Esophagus squamous epithelium (tissue), 5 donors: ENCODE results near the gene MBD5. TPM values are rescaled to one million over a fixed set of nuclear protein-coding genes. Genes with fewer than 3 reads are reported as not detected.

Experiments used
- DNase-seq: peaks from one replicate; lab custom pipeline; 2025; lab: John Stamatoyannopoulos, UW
- H3K27ac ChIP-seq, 4 donors: fragments of 200-600 bp; sonication (generic); one replicate each; pipeline ENCODE4 v1.5.1; 2016 to 2019; ENCODE audit warnings: mild to moderate bottlenecking in 1 of 4
- H3K27me3 ChIP-seq, 4 donors: fragments of 200-600 bp; sonication (generic); 1 replicate in 3 of 4; 2 replicates in 1 of 4; pipeline versions ENCODE4 v1.5.1 to v1.6.0; 2017 to 2021; ENCODE audit warnings: antibody characterized with exemption in 1 of 4
- H3K36me3 ChIP-seq, 3 donors: fragments of 200-600 bp; sonication (generic); one replicate each; pipeline ENCODE4 v1.5.1; 2016 to 2019
- H3K4me1 ChIP-seq, 3 donors: fragments of 200-600 bp; sonication (generic); one replicate each; pipeline ENCODE4 v1.5.1; 2017 to 2019
- H3K4me3 ChIP-seq, 4 donors: fragments of 200-600 bp; sonication (generic); 1 replicate in 3 of 4; 2 replicates in 1 of 4; pipeline ENCODE4 v1.5.1; 2016 to 2019; ENCODE audit warnings: mild to moderate bottlenecking in 2 of 4, moderate library complexity in 1 of 4
- H3K9me3 ChIP-seq, 3 donors: fragments of 200-600 bp; sonication (generic); one replicate each; pipeline ENCODE4 v1.5.1; 2016 to 2019
- CTCF ChIP-seq, 6 experiments: fragments of 450-650 bp in 4 of 6; fragments of 200-600 bp in 2 of 6; sonication (generic) in 2 of 6; IDR thresholded peaks; one replicate each; pipeline ENCODE4 v1.5.1; 2016 to 2019; ENCODE audit warnings: antibody characterized with exemption in 6 of 6, mild to moderate bottlenecking in 4 of 6, moderate library complexity in 4 of 6
- POLR2A ChIP-seq, 4 donors: fragments of 450-650 bp; IDR thresholded peaks; one replicate each; pipeline ENCODE4 v1.6.1; 2017; ENCODE audit warnings: antibody characterized with exemption in 4 of 4, mild to moderate bottlenecking in 4 of 4, moderate library complexity in 3 of 4
- WGBS, 2 donors: methylation state at CpG; one replicate each; pipeline ENCODE4 v1.1.5; 2018; 5-methylcytosine and 5-hydroxymethylcytosine counted together
- intact Hi-C: fragments of 100-400 bp; cut with DNase I; formaldehyde crosslinking; loops from one replicate; pipeline ENCODE4 v1.15.0; 2022
- total RNA-seq, 4 donors: library from RNA; depleted of rRNA; stranded (reverse); fragments of >200 nt; gene quantifications; one replicate each; pipeline ENCODE4 v1.1.0, GENCODE V29; 2016
- donor health status: DM: yes; HTN: yes; CAD: no.

MBD5 gene
- total RNA-seq, 4 donors from 2014 or later, result 11.8 to 23.8 (median 14.0) TPM

GRCh38 chr2:148375214-148375613, 354.3 kb downstream of the MBD5 start:
- no peaks in the 10 kb centered on the region for H3K27me3 ChIP-seq
- H3K27ac ChIP-seq, result no peak overlapping the region
- TF ChIP-seq POLR2A (IDR thresholded peaks at IDR 0.05), result no peak
- TF ChIP-seq CTCF (IDR thresholded peaks at IDR 0.05), result no peak
- H3K36me3 ChIP-seq, result no peaks in the 10 kb centered on the region
- intact Hi-C loops, result no loop called here
- no peaks in the 10 kb centered on the region for H3K9me3 ChIP-seq
- no peak for DNase-seq
- no peaks in the 10 kb centered on the region for H3K4me1 ChIP-seq
- WGBS, 2 donors, result 50 to 68% methylated on average over 3 of the region's 3 CpGs
- H3K4me3 ChIP-seq, result no peak overlapping the region

GRCh38 chr2:148391324-148391723, 370.4 kb downstream of the MBD5 start:
- DNase-seq, result no peak
- TF ChIP-seq CTCF (IDR thresholded peaks at IDR 0.05) (no peak), POLR2A (IDR thresholded peaks at IDR 0.05) (no peak)
- no peak overlapping the region for H3K27ac ChIP-seq
- 76 to 87% methylated on average over 1 of the region's 1 CpG for WGBS, 2 donors
- intact Hi-C loops, result no loop called here
- no peaks in the 10 kb centered on the region for H3K4me1 ChIP-seq
- no peaks in the 10 kb centered on the region for H3K9me3 ChIP-seq
- no peaks in the 10 kb centered on the region for H3K36me3 ChIP-seq
- no peak overlapping the region for H3K4me3 ChIP-seq
- H3K27me3 ChIP-seq, result no peaks in the 10 kb centered on the region

- no peak for DNase-seq
- TF ChIP-seq POLR2A (IDR thresholded peaks at IDR 0.05), result no peak
- Histone ChIP-seq H3K27ac (no peak overlapping the region), H3K4me3 (no peak overlapping the region), H3K27me3 (no peaks in the 10 kb centered on the region), H3K9me3 (no peaks in the 10 kb centered on the region), H3K36me3 (no peaks in the 10 kb centered on the region), H3K4me1 (no peaks in the 10 kb centered on the region)
- WGBS, 2 donors, result 89 to 94% methylated on average over 1 of the region's 1 CpG
- intact Hi-C loops, result no loop called here
These were observed 381.9 kb downstream of the MBD5 start for GRCh38 chr2:148402786-148403185.

GRCh38 chr2:148410899-148411298, 390.0 kb downstream of the MBD5 start:
- TF ChIP-seq CTCF (IDR thresholded peaks at IDR 0.05) (no peak), POLR2A (IDR thresholded peaks at IDR 0.05) (no peak)
- Histone ChIP-seq H3K36me3 (no peaks in the 10 kb centered on the region), H3K9me3 (peaks cover 0 to 21% (median 4%) of the 10 kb centered on the region in 3 donors), H3K4me3 (no peak overlapping the region), H3K27ac (no peak overlapping the region), H3K4me1 (no peaks in the 10 kb centered on the region), H3K27me3 (no peaks in the 10 kb centered on the region)
- no peak for DNase-seq
- 83 to 84% methylated on average over 1 of the region's 1 CpG for WGBS, 2 donors
- intact Hi-C loops, result no loop called here

- H3K4me3 ChIP-seq, result no peak overlapping the region
- H3K27me3 ChIP-seq, result no peaks in the 10 kb centered on the region
- H3K4me1 ChIP-seq, result no peaks in the 10 kb centered on the region
- 68 to 86% methylated on average over 1 of the region's 1 CpG for WGBS, 2 donors
- no peak for DNase-seq
- peaks cover 0 to 28% (median 4%) of the 10 kb centered on the region in 3 donors for H3K9me3 ChIP-seq
- H3K36me3 ChIP-seq, result no peaks in the 10 kb centered on the region
- H3K27ac ChIP-seq, result no peak overlapping the region
- intact Hi-C loops, result no loop called here
- TF ChIP-seq POLR2A (IDR thresholded peaks at IDR 0.05) (no peak), CTCF (IDR thresholded peaks at IDR 0.05) (no peak)
These were observed 395.4 kb downstream of the MBD5 start for GRCh38 chr2:148416248-148416647.

- Histone ChIP-seq H3K36me3 (no peaks in the 10 kb centered on the region), H3K27me3 (no peaks in the 10 kb centered on the region), H3K4me1 (no peaks in the 10 kb centered on the region), H3K9me3 (peaks cover 0 to 13% (median 0%) of the 10 kb centered on the region in 3 donors), H3K27ac (no peak overlapping the region), H3K4me3 (no peak overlapping the region)
- DNase-seq, result no peak
- TF ChIP-seq CTCF (IDR thresholded peaks at IDR 0.05) (no peak), POLR2A (IDR thresholded peaks at IDR 0.05) (no peak)
- intact Hi-C loops, result no loop called here
- 74 to 100% methylated on average over 1 of the region's 1 CpG for WGBS, 2 donors
These were observed 409.2 kb downstream of the MBD5 start for GRCh38 chr2:148430101-148430500.
